Vagina (tissue), 2 donors: Measurements from ENCODE around the gene KIAA1549.

Experiments used
- CTCF ChIP-seq, 3 experiments: fragments of 450-650 bp in 2 of 3; fragments of 200-600 bp in 1 of 3; sonication (generic) in 1 of 3; IDR thresholded peaks; one replicate each; pipeline ENCODE4 v1.5.1; 2017 to 2019; ENCODE audit warnings: antibody characterized with exemption in 3 of 3, mild to moderate bottlenecking in 2 of 3, moderate library complexity in 2 of 3
- POLR2A ChIP-seq, 2 donors: fragments of 450-650 bp; IDR thresholded peaks; one replicate each; pipeline ENCODE4 v1.6.1; 2017; ENCODE audit warnings: antibody characterized with exemption in 2 of 2, mild to moderate bottlenecking in 2 of 2, moderate library complexity in 2 of 2

GRCh38 chr7:138837627-138838026, 143.6 kb downstream of the KIAA1549 start:
- TF ChIP-seq CTCF (IDR thresholded peaks at IDR 0.05) (no peak), POLR2A (IDR thresholded peaks at IDR 0.05) (no peak)
